GM18508 (cell line): ENCODE measurements around the gene BHMT.
"Not testable (repeated sequence)": the region's sequence is repeated elsewhere in the genome, so short reads cannot be mapped to it uniquely, and the experiment has no call there.

ENCODE experiments used
- ATAC-seq: cut with Tn5 transposase; IDR thresholded peaks from one replicate; pipeline ENCODE4 v1.9.1; 2021; ENCODE audit warnings: moderate number of reproducible peaks; ENCODE audit not compliant: insufficient read depth, unreplicated experiment

BHMT gene

GRCh38 chr5:79111960-79112702 lies 522 bp downstream of the BHMT start:
- ATAC-seq: no peak

- no peak for ATAC-seq
Observed at GRCh38 chr5:79112703-79113058, 1.1 kb downstream of the BHMT start.

- ATAC-seq: no peak
Observed at GRCh38 chr5:79119486-79119885, 7.9 kb downstream of the BHMT start.

GRCh38 chr5:79120221-79120620 lies 8.6 kb downstream of the BHMT start:
- no peak for ATAC-seq

GRCh38 chr5:79122973-79123372 lies 11.4 kb downstream of the BHMT start:
- no peak for ATAC-seq

- no peak for ATAC-seq
Observed at GRCh38 chr5:79124607-79125006, 13.0 kb downstream of the BHMT start.

- ATAC-seq: no peak
Observed at GRCh38 chr5:79130781-79131180, 19.2 kb downstream of the BHMT start.

GRCh38 chr5:79133121-79133656 lies 21.6 kb downstream of the BHMT start:
- ATAC-seq: no peak

- ATAC-seq: no peak
Observed at GRCh38 chr5:79133657-79134451, 22.2 kb downstream of the BHMT start.

GRCh38 chr5:79135790-79136553 lies 24.4 kb downstream of the BHMT start:
- ATAC-seq: no peak

GRCh38 chr5:79136618-79137017 lies 25.0 kb downstream of the BHMT start:
- ATAC-seq: no peak

- ATAC-seq: no peak
Observed at GRCh38 chr5:79140553-79140952, 28.9 kb downstream of the BHMT start.

GRCh38 chr5:79143684-79144379 lies 32.2 kb downstream of the BHMT start:
- no peak for ATAC-seq

GRCh38 chr5:79147076-79147475 lies 35.5 kb downstream of the BHMT start:
- no peak for ATAC-seq

GRCh38 chr5:79149433-79149832 lies 37.8 kb downstream of the BHMT start:
- no peak for ATAC-seq

- no peak for ATAC-seq
Observed at GRCh38 chr5:79151942-79152671, 40.5 kb downstream of the BHMT start.

- ATAC-seq: no peak
Observed at GRCh38 chr5:79157305-79157704, 45.7 kb downstream of the BHMT start.

- ATAC-seq: not testable (repeated sequence)
Observed at GRCh38 chr5:79161647-79162046, 50.0 kb downstream of the BHMT start.

- ATAC-seq: no peak
Observed at GRCh38 chr5:79168031-79168430, 56.4 kb downstream of the BHMT start.

GRCh38 chr5:79170661-79171060 lies 59.1 kb downstream of the BHMT start:
- no peak for ATAC-seq
